T-cell (primary cell): ENCODE measurements around the gene ACER3. TPM values are rescaled to one million over a fixed set of nuclear protein-coding genes. Genes with fewer than 3 reads are reported as not detected.
"Not testable (repeated sequence)": the region's sequence is repeated elsewhere in the genome, so short reads cannot be mapped to it uniquely, and the experiment has no call there.

ENCODE experiments used
- ATAC-seq, 4 experiments: fragments of 200-7000 bp in 3 of 4; fragments of 150-1000 bp in 1 of 4; cut with Tn5 transposase; replicated peaks in 1 of 4; 1 replicate in 3 of 4; 2 replicates in 1 of 4; pipeline ENCODE4 v1.10.0; 2021; ENCODE audit warnings: moderate library complexity in 3 of 4, mild to moderate bottlenecking in 2 of 4, moderate number of reproducible peaks in 1 of 4
- CTCF ChIA-PET, 2 donors: fragments of 300-600 bp; sonication (Branson Sonifier 250); formaldehyde crosslinking; loops; one replicate each; lab custom pipeline; 2022; ENCODE audit warnings: antibody characterized with exemption in 2 of 2; lab: Charles Lee
- POLR2A ChIA-PET, 2 donors: fragments of 300-600 bp; sonication (Branson Sonifier 250); formaldehyde crosslinking; loops; one replicate each; lab custom pipeline; 2022; ENCODE audit warnings: antibody characterized with exemption in 2 of 2; lab: Charles Lee
- DNase-seq, 35 experiments: peaks; one replicate each; pipeline versions ENCODE4 v3.0.0 to v3.0.0-alpha.2; 2013 to 2023
- H3K27ac ChIP-seq: one replicate; pipeline ENCODE4 v1.5.1; 2013; ENCODE audit warnings: low read length
- H3K27me3 ChIP-seq, 2 experiments: replicated peaks in 1 of 2; 1 replicate in 1 of 2; 2 replicates in 1 of 2; pipeline versions ENCODE4 v1.6.1 to v1.7.0; 2013; ENCODE audit warnings: low read length in 1 of 2, mixed read lengths in 1 of 2; ENCODE audit not compliant: control insufficient read depth in 2 of 2, insufficient read depth in 2 of 2; ENCODE audit errors: extremely low read depth in 1 of 2
- H3K36me3 ChIP-seq, 2 donors: 1 replicate in 1 of 2; 2 replicates in 1 of 2; pipeline versions ENCODE4 v1.6.1 to v1.7.0; 2013; ENCODE audit warnings: low read length in 1 of 2; ENCODE audit not compliant: control insufficient read depth in 2 of 2, insufficient read depth in 1 of 2; ENCODE audit errors: extremely low read depth in 1 of 2
- H3K4me1 ChIP-seq, 2 experiments: 1 replicate in 1 of 2; 2 replicates in 1 of 2; pipeline versions ENCODE4 v1.6.1 to v1.7.0; 2013; ENCODE audit warnings: low read length in 2 of 2, mixed read lengths in 1 of 2; ENCODE audit not compliant: insufficient read depth in 2 of 2, control insufficient read depth in 1 of 2; ENCODE audit errors: extremely low read depth in 1 of 2
- H3K4me3 ChIP-seq, 2 donors: 1 replicate in 1 of 2; 2 replicates in 1 of 2; pipeline versions ENCODE4 v1.5.1 to v1.7.0; 2013; ENCODE audit warnings: mild to moderate bottlenecking in 2 of 2, low read length in 1 of 2, moderate library complexity in 1 of 2; ENCODE audit not compliant: control insufficient read depth in 1 of 2; ENCODE audit errors: extremely low read depth in 1 of 2
- H3K9me3 ChIP-seq: 2 replicates; pipeline ENCODE4 v1.7.0; 2013
- H3K27ac Mint-ChIP-seq, 2 donors: one replicate each; pipeline ENCODE4 v1.8.0; 2020 to 2021; ENCODE audit warnings: mild to moderate bottlenecking in 2 of 2, mixed read lengths in 2 of 2
- H3K27me3 Mint-ChIP-seq, 2 donors: one replicate each; pipeline ENCODE4 v1.8.0; 2021 to 2022; ENCODE audit warnings: mixed read lengths in 2 of 2
- H3K36me3 Mint-ChIP-seq: one replicate; pipeline ENCODE4 v1.8.0; 2021; ENCODE audit warnings: mixed read lengths
- H3K4me1 Mint-ChIP-seq, 3 donors: one replicate each; pipeline ENCODE4 v1.8.0; 2020 to 2022; ENCODE audit warnings: mixed read lengths in 3 of 3, mild to moderate bottlenecking in 1 of 3
- H3K4me3 Mint-ChIP-seq, 3 donors: one replicate each; pipeline ENCODE4 v1.8.0; 2020 to 2022; ENCODE audit warnings: mild to moderate bottlenecking in 3 of 3, mixed read lengths in 3 of 3, moderate library complexity in 3 of 3
- H3K9me3 Mint-ChIP-seq, 3 donors: one replicate each; pipeline ENCODE4 v1.8.0; 2020 to 2022; ENCODE audit warnings: mixed read lengths in 3 of 3
- WGBS: methylation state at CpG from one replicate; pipeline ENCODE4 v1.1.5; 2013; ENCODE audit warnings: missing lambda C conversion rate; ENCODE audit not compliant: insufficient coverage; 5-methylcytosine and 5-hydroxymethylcytosine counted together
- total RNA-seq, 35 experiments: library from RNA in 6 of 35; stranded (reverse) in 6 of 35; fragments of 120-200 nt in 1 of 35; gene quantifications; one replicate each; pipeline versions ENCODE4 v1.2.1 to v1.2.4 and lab custom pipeline; 2013 to 2026

The ACER3 gene
- total RNA-seq, 5 donors from 2014 or later (not counting 1 experiment from before 2014, with no cell fraction given) = 4.3 to 9.0 (median 5.2) TPM

- Mint-ChIP-seq H3K4me3 (no peak overlapping the region), H3K4me1 (peaks cover 0 to 4% (median 4%) of the 10 kb centered on the region in 3 donors), H3K36me3 (peaks cover 11% of the 10 kb centered on the region), H3K27me3 (no peaks in the 10 kb centered on the region), H3K9me3 (peaks cover 0 to 3% (median 0%) of the 10 kb centered on the region in 3 donors), H3K27ac (no peak overlapping the region)
- POLR2A ChIA-PET = no interaction called here
- Histone ChIP-seq H3K4me1 (peaks cover 0 to 2% of the 10 kb centered on the region in 2 experiments), H3K36me3 (no peaks in the 10 kb centered on the region), H3K9me3 (no peaks in the 10 kb centered on the region), H3K4me3 (no peak overlapping the region), H3K27me3 (no peaks in the 10 kb centered on the region), H3K27ac (no peak overlapping the region)
- no CpG with 5 or more reads among the region's 1 CpG for WGBS
- CTCF ChIA-PET = no interaction called here
- DNase-seq = no peak
- ATAC-seq = no peak
Measured at GRCh38 chr11:77001613-77002012, 140.9 kb downstream of the ACER3 start.

GRCh38 chr11:77002776-77003175 lies 142.1 kb downstream of the ACER3 start:
- no peaks in the 10 kb centered on the region for H3K4me1 ChIP-seq
- CTCF ChIA-PET = no interaction called here
- no peak overlapping the region for H3K4me3 ChIP-seq
- no CpG with 5 or more reads among the region's 2 CpGs for WGBS
- Mint-ChIP-seq H3K36me3 (peaks cover 13% of the 10 kb centered on the region), H3K9me3 (peaks cover 0 to 3% (median 0%) of the 10 kb centered on the region in 3 donors), H3K27ac (no peak overlapping the region), H3K4me3 (no peak overlapping the region), H3K4me1 (no peaks in the 10 kb centered on the region), H3K27me3 (no peaks in the 10 kb centered on the region)
- ATAC-seq (no peak), DNase-seq (no peak)
- no peaks in the 10 kb centered on the region for H3K9me3 ChIP-seq
- no peaks in the 10 kb centered on the region for H3K27me3 ChIP-seq
- no peak overlapping the region for H3K27ac ChIP-seq
- no peaks in the 10 kb centered on the region for H3K36me3 ChIP-seq
- POLR2A ChIA-PET = no interaction called here

- Histone ChIP-seq H3K4me1 (no peaks in the 10 kb centered on the region), H3K9me3 (no peaks in the 10 kb centered on the region), H3K27me3 (no peaks in the 10 kb centered on the region), H3K4me3 (no peak overlapping the region), H3K36me3 (no peaks in the 10 kb centered on the region), H3K27ac (no peak overlapping the region)
- Mint-ChIP-seq H3K9me3 (peaks cover 0 to 3% (median 0%) of the 10 kb centered on the region in 3 donors), H3K36me3 (peaks cover 18% of the 10 kb centered on the region), H3K27ac (no peak overlapping the region), H3K4me1 (no peaks in the 10 kb centered on the region), H3K4me3 (no peak overlapping the region), H3K27me3 (no peaks in the 10 kb centered on the region)
- no peak for ATAC-seq
- ChIA-PET CTCF (no interaction called here), POLR2A (no interaction called here)
- no peak for DNase-seq
- 83% methylated on average over 2 of the region's 2 CpGs for WGBS
Measured at GRCh38 chr11:77003963-77004362, 143.2 kb downstream of the ACER3 start.

GRCh38 chr11:77009533-77010160 lies 148.9 kb downstream of the ACER3 start:
- DNase-seq = no peak
- Histone ChIP-seq H3K27me3 (no peaks in the 10 kb centered on the region), H3K4me1 (no peaks in the 10 kb centered on the region), H3K27ac (no peak overlapping the region), H3K4me3 (no peak overlapping the region), H3K9me3 (no peaks in the 10 kb centered on the region), H3K36me3 (no peaks in the 10 kb centered on the region)
- ATAC-seq = no peak
- POLR2A ChIA-PET = no interaction called here
- H3K27me3 Mint-ChIP-seq = no peaks in the 10 kb centered on the region
- H3K27ac Mint-ChIP-seq = no peak overlapping the region
- CTCF ChIA-PET = no interaction called here
- H3K9me3 Mint-ChIP-seq = peaks cover 0 to 3% (median 0%) of the 10 kb centered on the region in 3 donors
- no peaks in the 10 kb centered on the region for H3K4me1 Mint-ChIP-seq
- H3K36me3 Mint-ChIP-seq = peaks cover 20% of the 10 kb centered on the region
- no peak overlapping the region for H3K4me3 Mint-ChIP-seq

GRCh38 chr11:77014669-77015068 lies 154.0 kb downstream of the ACER3 start:
- H3K4me1 Mint-ChIP-seq = peaks cover 0 to 2% (median 0%) of the 10 kb centered on the region in 3 donors
- no peak overlapping the region for H3K4me3 Mint-ChIP-seq
- no peak for ATAC-seq
- H3K9me3 Mint-ChIP-seq = no peaks in the 10 kb centered on the region
- H3K36me3 Mint-ChIP-seq = peaks cover 13% of the 10 kb centered on the region
- no peak overlapping the region for H3K27ac Mint-ChIP-seq
- H3K27me3 ChIP-seq = no peaks in the 10 kb centered on the region
- H3K4me1 ChIP-seq = no peaks in the 10 kb centered on the region
- no peak for DNase-seq
- CTCF ChIA-PET = interaction anchor here in 1 of 2 donors (0.7 kb wide), 1 partner anchor 18 kb away, joined by 4 read pairs; no protein-coding TSS in a partner anchor
- H3K36me3 ChIP-seq = no peaks in the 10 kb centered on the region
- no peaks in the 10 kb centered on the region for H3K9me3 ChIP-seq
- POLR2A ChIA-PET = no interaction called here
- no peak overlapping the region for H3K27ac ChIP-seq
- H3K27me3 Mint-ChIP-seq = no peaks in the 10 kb centered on the region
- H3K4me3 ChIP-seq = no peak overlapping the region
- 100% methylated on average over 1 of the region's 2 CpGs for WGBS

GRCh38 chr11:77018396-77018924 lies 157.7 kb downstream of the ACER3 start:
- not testable (repeated sequence) for ATAC-seq, H3K4me3 Mint-ChIP-seq

More at GRCh38 chr11:77018396-77018924, 157.7 kb downstream of the ACER3 start:
- H3K9me3 ChIP-seq, H3K9me3 Mint-ChIP-seq, H3K4me1 Mint-ChIP-seq, DNase-seq, H3K27ac ChIP-seq, H3K4me3 ChIP-seq, H3K36me3 ChIP-seq, H3K27me3 ChIP-seq, POLR2A ChIA-PET, CTCF ChIA-PET, H3K27me3 Mint-ChIP-seq, H3K4me1 ChIP-seq: not testable (repeated sequence)
- H3K27ac Mint-ChIP-seq = peak overlapping the region in 1 of 2 donors; percentile 41
- no CpG with 5 or more reads among the region's 2 CpGs for WGBS
- peaks cover 26% of the 10 kb centered on the region for H3K36me3 Mint-ChIP-seq
